Astrocyte (in vitro differentiated cells and primary cell): Measurements from ENCODE around the gene CPNE7. TPM values are rescaled to one million over a fixed set of nuclear protein-coding genes. Genes with fewer than 3 reads are reported as not detected.

ENCODE experiments used
- DNase-seq: peaks from one replicate; pipeline ENCODE4 v3.0.0-alpha.2; 2010; ENCODE audit warnings: low read depth
- FAIRE-seq: peaks from 2 replicates; lab custom pipeline; 2011; peaks lifted over from hg19 to GRCh38; lab: Jason Lieb, UNC
- H2AFZ ChIP-seq: 2 replicates; pipeline ENCODE4 v1.6.0; 2012; ENCODE audit warnings: low read depth, low read length, inconsistent platforms
- H3K27ac ChIP-seq: 2 replicates; pipeline ENCODE4 v1.5.1; 2011; ENCODE audit warnings: low read depth, low read length, inconsistent platforms
- H3K27me3 ChIP-seq: 2 replicates; pipeline ENCODE4 v1.6.0; 2011; ENCODE audit warnings: low read length, inconsistent platforms; ENCODE audit not compliant: insufficient read depth
- H3K36me3 ChIP-seq: 2 replicates; pipeline ENCODE4 v1.5.1; 2011; ENCODE audit warnings: low read length, inconsistent platforms; ENCODE audit not compliant: insufficient read depth
- H3K4me1 ChIP-seq: 2 replicates; pipeline ENCODE4 v1.5.1; 2011; ENCODE audit warnings: low read length, inconsistent platforms; ENCODE audit not compliant: insufficient read depth
- H3K4me2 ChIP-seq: 2 replicates; pipeline ENCODE4 v1.6.0; 2012; ENCODE audit warnings: low read length, inconsistent platforms
- H3K4me3 ChIP-seq: 2 replicates; pipeline ENCODE4 v1.5.1; 2011; ENCODE audit warnings: low read depth, mild to moderate bottlenecking, low read length, inconsistent platforms; ENCODE audit not compliant: insufficient read depth
- H3K79me2 ChIP-seq: 2 replicates; pipeline ENCODE4 v1.6.0; 2012; ENCODE audit warnings: mild to moderate bottlenecking, low read length, inconsistent platforms; ENCODE audit not compliant: insufficient read depth
- H3K9ac ChIP-seq: 2 replicates; pipeline ENCODE4 v1.6.0; 2012; ENCODE audit warnings: mild to moderate bottlenecking, low read length, inconsistent platforms
- H3K9me3 ChIP-seq: 2 replicates; pipeline ENCODE4 v1.5.1; 2012; ENCODE audit warnings: low read depth, mild to moderate bottlenecking, low read length, inconsistent platforms; ENCODE audit not compliant: insufficient read depth
- H4K20me1 ChIP-seq: 2 replicates; pipeline ENCODE4 v1.6.0; 2012; ENCODE audit warnings: low read length, inconsistent platforms; ENCODE audit not compliant: insufficient read depth
- H3K27ac Mint-ChIP-seq: one replicate; pipeline ENCODE4 v1.8.0; 2021; ENCODE audit warnings: mild to moderate bottlenecking, mixed read lengths; ENCODE audit not compliant: unreplicated experiment
- H3K27me3 Mint-ChIP-seq: one replicate; pipeline ENCODE4 v1.8.0; 2021; ENCODE audit warnings: low read depth, mixed read lengths; ENCODE audit not compliant: unreplicated experiment
- H3K36me3 Mint-ChIP-seq: one replicate; pipeline ENCODE4 v1.8.0; 2021; ENCODE audit warnings: low read depth, mixed read lengths; ENCODE audit not compliant: unreplicated experiment
- H3K4me1 Mint-ChIP-seq: one replicate; pipeline ENCODE4 v1.8.0; 2021; ENCODE audit warnings: low read depth, mixed read lengths; ENCODE audit not compliant: unreplicated experiment
- H3K4me3 Mint-ChIP-seq: one replicate; pipeline ENCODE4 v1.8.0; 2021; ENCODE audit warnings: mild to moderate bottlenecking, moderate library complexity, mixed read lengths; ENCODE audit not compliant: unreplicated experiment
- H3K9me3 Mint-ChIP-seq: one replicate; pipeline ENCODE4 v1.8.0; 2021; ENCODE audit warnings: mild to moderate bottlenecking, mixed read lengths; ENCODE audit not compliant: unreplicated experiment
- CTCF ChIP-seq: IDR thresholded peaks from 2 replicates; pipeline ENCODE4 v1.5.1; 2011; ENCODE audit warnings: low read depth, mild to moderate bottlenecking, inconsistent platforms, low read length, moderate library complexity; ENCODE audit not compliant: insufficient read depth
- EZH2 ChIP-seq: IDR thresholded peaks from 2 replicates; pipeline ENCODE4 v1.6.1; 2012; ENCODE audit warnings: mild to moderate bottlenecking, low read length, inconsistent platforms; ENCODE audit not compliant: insufficient read depth
- total RNA-seq: library from RNA; stranded (reverse); gene quantifications from 2 replicates; pipeline ENCODE4 v1.2.1, GENCODE V29; 2021

The CPNE7 gene
- total RNA-seq, 1 donor from 2014 or later: 7.5 TPM

GRCh38 chr16:89571636-89572035 lies 3.9 kb upstream of the CPNE7 start:
- FAIRE-seq (no peak), DNase-seq (no peak)
- peaks cover 5% of the 10 kb centered on the region for H3K4me1 ChIP-seq
- no peaks in the 10 kb centered on the region for H3K9me3 ChIP-seq
- H4K20me1 ChIP-seq: peaks cover 10% of the 10 kb centered on the region
- no peaks in the 10 kb centered on the region for H3K27me3 ChIP-seq
- Mint-ChIP-seq H3K4me1 (peaks cover 9% of the 10 kb centered on the region), H3K9me3 (no peaks in the 10 kb centered on the region), H3K36me3 (no peaks in the 10 kb centered on the region), H3K4me3 (no peak overlapping the region), H3K27me3 (peaks cover 5% of the 10 kb centered on the region), H3K27ac (no peak overlapping the region)
- no peaks in the 10 kb centered on the region for H3K79me2 ChIP-seq
- H3K4me2 ChIP-seq: no peak overlapping the region
- H2AFZ ChIP-seq: no peak overlapping the region
- TF ChIP-seq EZH2: no peak
- TF ChIP-seq CTCF: no peak
- H3K36me3 ChIP-seq: no peaks in the 10 kb centered on the region
- no peak overlapping the region for H3K27ac ChIP-seq
- no peak overlapping the region for H3K4me3 ChIP-seq
- no peak overlapping the region for H3K9ac ChIP-seq

GRCh38 chr16:89572073-89572484 lies 3.5 kb upstream of the CPNE7 start:
- Mint-ChIP-seq H3K4me1 (peaks cover 9% of the 10 kb centered on the region), H3K9me3 (no peaks in the 10 kb centered on the region), H3K36me3 (no peaks in the 10 kb centered on the region), H3K27ac (peak overlapping the region; percentile 66), H3K27me3 (peaks cover 5% of the 10 kb centered on the region), H3K4me3 (no peak overlapping the region)
- no peaks in the 10 kb centered on the region for H3K36me3 ChIP-seq
- H3K79me2 ChIP-seq: peaks cover 3% of the 10 kb centered on the region
- no peak for DNase-seq
- no peaks in the 10 kb centered on the region for H3K9me3 ChIP-seq
- no peak for FAIRE-seq
- H4K20me1 ChIP-seq: peaks cover 10% of the 10 kb centered on the region
- H3K4me3 ChIP-seq: no peak overlapping the region
- H3K9ac ChIP-seq: no peak overlapping the region
- no peaks in the 10 kb centered on the region for H3K27me3 ChIP-seq
- peaks cover 5% of the 10 kb centered on the region for H3K4me1 ChIP-seq
- no peak overlapping the region for H3K4me2 ChIP-seq
- TF ChIP-seq CTCF (no peak), EZH2 (no peak)
- no peak overlapping the region for H2AFZ ChIP-seq
- no peak overlapping the region for H3K27ac ChIP-seq

- no peak overlapping the region for H3K4me3 ChIP-seq
- H3K27ac ChIP-seq: no peak overlapping the region
- no peaks in the 10 kb centered on the region for H3K36me3 Mint-ChIP-seq
- no peak overlapping the region for H3K4me2 ChIP-seq
- peaks cover 6% of the 10 kb centered on the region for H4K20me1 ChIP-seq
- no peaks in the 10 kb centered on the region for H3K9me3 Mint-ChIP-seq
- H3K9ac ChIP-seq: no peak overlapping the region
- FAIRE-seq: no peak
- H3K27me3 Mint-ChIP-seq: peaks cover 5% of the 10 kb centered on the region
- no peak overlapping the region for H3K4me3 Mint-ChIP-seq
- peaks cover 9% of the 10 kb centered on the region for H3K4me1 Mint-ChIP-seq
- no peak for DNase-seq
- H3K36me3 ChIP-seq: no peaks in the 10 kb centered on the region
- H2AFZ ChIP-seq: no peak overlapping the region
- H3K27ac Mint-ChIP-seq: no peak overlapping the region
- H3K27me3 ChIP-seq: no peaks in the 10 kb centered on the region
- H3K79me2 ChIP-seq: peaks cover 5% of the 10 kb centered on the region
- TF ChIP-seq EZH2: no peak
- peaks cover 5% of the 10 kb centered on the region for H3K4me1 ChIP-seq
- no peaks in the 10 kb centered on the region for H3K9me3 ChIP-seq
These were observed 2.9 kb upstream of the CPNE7 start for GRCh38 chr16:89572485-89573205.
